RPMI7951 (cell line): ENCODE results near the gene UMODL1. TPM values are rescaled to one million over a fixed set of nuclear protein-coding genes. Genes with fewer than 3 reads are reported as not detected.
A peak's percentile ranks its signal among the peaks of the same experiment; 100 is the strongest.
"Not testable (repeated sequence)": the region's sequence is repeated elsewhere in the genome, so short reads cannot be mapped to it uniquely, and the experiment has no call there.

Source experiments
- DNase-seq: peaks from one replicate; pipeline ENCODE4 v3.0.0-alpha.2; 2012; ENCODE audit warnings: low read depth
- total RNA-seq: library from RNA; depleted of rRNA; stranded (reverse); fragments of >200 nt; shearing (Covaris generic); gene quantifications from 2 replicates; pipeline ENCODE4 v1.2.3, GENCODE V29; 2014

UMODL1 gene
- total RNA-seq, 1 experiment from 2014 or later, result not detected

GRCh38 chr21:42163511-42163863 is 92.4 kb downstream of the UMODL1 start:
- no peak for DNase-seq

DNA sequence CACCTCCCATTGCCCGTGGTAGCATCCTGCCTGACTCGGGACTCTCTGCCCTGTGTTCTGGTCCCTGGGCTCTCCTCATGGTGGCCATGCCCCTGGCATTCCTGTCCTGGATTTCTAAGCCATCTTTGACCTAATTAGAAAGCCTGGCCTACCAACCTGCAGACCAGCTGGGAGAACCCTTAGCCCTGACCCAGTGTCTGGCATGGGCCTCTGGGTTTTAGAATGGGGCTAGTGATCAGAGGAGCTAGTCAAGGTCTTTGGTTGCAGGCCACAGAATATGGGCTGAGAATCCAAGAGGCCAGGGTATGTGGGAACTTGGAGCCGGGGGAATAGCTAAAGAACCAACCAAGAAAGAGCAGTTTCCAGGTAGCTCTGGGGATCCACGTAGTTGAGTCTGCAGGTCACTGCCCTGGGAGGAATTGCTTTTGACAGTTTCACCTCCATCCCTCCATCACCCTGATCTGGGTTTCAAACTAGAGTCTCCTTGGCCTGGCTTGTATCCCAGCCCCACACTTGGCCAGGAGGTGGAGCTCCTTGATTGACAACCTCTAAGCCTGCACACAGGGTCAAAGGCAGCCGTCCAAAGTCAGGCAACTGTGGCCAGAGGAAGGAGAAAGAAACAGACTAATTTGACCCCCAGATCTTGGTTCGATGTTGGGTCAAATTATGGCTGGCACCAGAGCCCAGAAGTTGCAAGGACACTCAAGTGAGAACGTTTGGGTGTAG is 93.1 kb downstream of the UMODL1 start:
- no peak for DNase-seq

GRCh38 chr21:42164818-42165217 is 93.7 kb downstream of the UMODL1 start:
- DNase-seq, result no peak

- DNase-seq, result no peak
These were observed 94.8 kb downstream of the UMODL1 start for GRCh38 chr21:42165901-42166300.

DNA sequence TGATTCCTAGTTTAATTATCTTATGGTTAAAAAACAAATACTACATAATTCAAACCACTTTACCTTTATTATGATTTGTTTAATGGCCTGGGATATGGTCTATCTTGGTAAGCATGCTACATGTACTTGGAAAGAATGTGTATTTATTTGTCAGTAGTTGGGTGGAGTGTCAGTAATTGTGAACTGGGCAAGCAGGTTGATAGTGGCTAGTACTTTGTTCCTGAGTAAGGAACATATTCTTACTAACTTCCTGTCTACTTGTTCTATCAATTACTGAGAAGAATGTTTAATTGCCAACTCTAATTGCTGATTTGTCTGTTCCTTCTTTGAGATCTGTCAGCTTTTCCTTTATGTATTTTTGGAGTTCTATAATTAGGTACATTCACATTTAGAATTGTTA is 98.6 kb downstream of the UMODL1 start:
- no peak for DNase-seq

- DNase-seq, result peak; percentile 15
These were observed 100.3 kb downstream of the UMODL1 start for GRCh38 chr21:42171091-42172053.

DNA sequence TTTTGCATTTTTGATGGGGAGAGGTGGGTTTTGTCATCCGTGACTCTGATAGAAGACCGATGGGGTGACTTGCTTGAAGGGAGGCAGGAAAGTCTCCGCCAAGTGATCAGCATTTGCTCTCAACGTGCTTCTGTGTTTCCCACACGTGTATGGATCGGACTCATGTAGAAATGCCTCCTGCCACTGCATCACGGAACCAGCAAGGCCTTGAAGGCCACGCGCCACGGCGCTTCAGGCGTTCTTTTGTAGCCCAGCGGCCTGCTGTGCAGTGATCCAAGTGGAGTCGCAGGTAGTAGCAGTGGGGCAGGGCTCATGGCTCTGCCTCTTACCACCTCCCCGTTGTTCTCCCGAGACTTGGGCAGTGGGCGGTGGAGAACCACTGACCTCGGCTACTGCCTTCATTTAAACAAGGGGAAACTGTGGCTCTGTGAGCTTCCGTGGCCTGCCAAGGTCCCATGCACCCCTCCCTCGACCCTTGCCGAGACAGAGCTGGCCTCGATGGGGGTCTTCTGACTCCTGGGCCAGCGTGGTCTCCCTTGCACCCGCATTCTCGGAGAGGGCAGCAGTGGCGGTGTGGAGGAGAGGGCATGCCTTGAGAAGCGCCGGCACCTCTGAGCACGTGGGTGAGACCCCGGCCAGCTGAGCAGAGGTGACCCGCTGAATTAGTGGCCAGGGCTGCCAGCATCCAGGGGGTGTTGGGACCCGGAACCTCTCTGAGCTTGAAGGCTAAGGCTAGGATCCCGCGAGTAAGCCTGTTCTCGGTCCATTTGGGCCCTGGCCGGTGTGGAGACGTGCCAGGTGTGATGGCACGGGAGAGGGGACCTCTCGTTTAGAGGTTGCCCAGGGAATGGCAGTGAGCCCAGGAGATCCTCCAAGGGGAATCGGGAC is 101.7 kb downstream of the UMODL1 start:
- no peak for DNase-seq

DNA sequence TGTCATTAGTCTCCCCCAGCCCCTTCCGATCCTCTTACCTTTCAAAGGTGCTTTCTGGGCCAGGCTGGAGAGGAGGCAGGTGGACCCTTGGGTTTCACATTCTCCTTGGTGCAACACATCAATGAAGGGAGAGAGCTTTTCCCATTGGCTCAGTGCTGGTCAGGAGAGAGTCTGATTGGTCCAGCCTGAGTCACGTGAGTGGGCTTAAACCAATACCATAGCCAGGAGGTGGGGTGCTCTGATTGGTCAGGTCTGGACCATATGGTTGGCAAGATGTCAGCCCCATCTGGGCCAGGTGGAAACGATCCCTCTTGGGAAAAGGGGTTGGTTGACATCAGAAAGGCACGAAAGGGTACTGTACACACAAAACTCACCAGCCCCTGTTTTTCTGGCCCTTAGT is 103.1 kb downstream of the UMODL1 start:
- DNase-seq, result no peak

GRCh38 chr21:42175110-42175710 is 104.1 kb downstream of the UMODL1 start:
- DNase-seq, result no peak

- no peak for DNase-seq
These were observed 105.7 kb downstream of the UMODL1 start for GRCh38 chr21:42176859-42177258.

- no peak for DNase-seq
These were observed 108.2 kb downstream of the UMODL1 start for GRCh38 chr21:42179316-42179715.

DNA sequence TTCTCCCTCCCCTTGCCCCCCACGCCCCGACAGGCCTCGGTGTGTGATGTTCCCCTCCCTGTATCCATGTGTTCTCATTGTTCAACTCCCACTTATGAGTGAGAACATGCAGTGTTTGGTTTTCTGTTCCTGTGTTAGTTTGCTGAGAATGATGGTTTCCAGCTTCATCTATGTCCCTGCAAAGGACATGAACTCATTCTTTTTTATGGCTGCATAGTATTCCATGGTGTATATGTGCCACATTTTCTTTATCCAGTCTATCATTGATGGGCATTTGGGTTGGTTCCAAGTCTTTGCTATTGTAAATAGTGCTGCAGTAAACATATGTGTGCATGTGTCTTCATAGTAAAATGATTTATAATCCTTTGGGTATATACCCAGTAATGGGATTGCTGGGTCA is 108.9 kb downstream of the UMODL1 start:
- not testable (repeated sequence) for DNase-seq

- no peak for DNase-seq
These were observed 111.7 kb downstream of the UMODL1 start for GRCh38 chr21:42182713-42183371.

- no peak for DNase-seq
These were observed 112.5 kb downstream of the UMODL1 start for GRCh38 chr21:42183374-42184266.

DNA sequence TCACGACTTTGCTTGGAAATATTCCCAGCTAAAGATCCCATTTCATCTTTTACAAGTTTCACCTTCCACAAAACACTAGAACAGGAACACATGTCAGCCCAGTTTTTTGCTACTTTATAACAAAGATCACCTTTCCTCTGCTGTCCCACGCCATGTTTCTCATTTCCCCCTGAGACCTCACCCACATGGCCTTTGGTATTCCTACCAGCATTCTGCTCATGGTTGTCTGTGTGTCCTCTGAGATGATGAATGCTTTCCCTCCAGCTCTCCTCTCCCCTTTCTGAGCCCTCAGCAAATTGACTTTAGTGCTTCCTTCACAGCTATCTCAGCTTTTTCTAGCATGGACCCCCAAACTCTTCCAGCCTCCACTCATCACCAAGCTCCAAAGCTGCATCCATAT is 115.5 kb downstream of the UMODL1 start:
- no peak for DNase-seq

DNA sequence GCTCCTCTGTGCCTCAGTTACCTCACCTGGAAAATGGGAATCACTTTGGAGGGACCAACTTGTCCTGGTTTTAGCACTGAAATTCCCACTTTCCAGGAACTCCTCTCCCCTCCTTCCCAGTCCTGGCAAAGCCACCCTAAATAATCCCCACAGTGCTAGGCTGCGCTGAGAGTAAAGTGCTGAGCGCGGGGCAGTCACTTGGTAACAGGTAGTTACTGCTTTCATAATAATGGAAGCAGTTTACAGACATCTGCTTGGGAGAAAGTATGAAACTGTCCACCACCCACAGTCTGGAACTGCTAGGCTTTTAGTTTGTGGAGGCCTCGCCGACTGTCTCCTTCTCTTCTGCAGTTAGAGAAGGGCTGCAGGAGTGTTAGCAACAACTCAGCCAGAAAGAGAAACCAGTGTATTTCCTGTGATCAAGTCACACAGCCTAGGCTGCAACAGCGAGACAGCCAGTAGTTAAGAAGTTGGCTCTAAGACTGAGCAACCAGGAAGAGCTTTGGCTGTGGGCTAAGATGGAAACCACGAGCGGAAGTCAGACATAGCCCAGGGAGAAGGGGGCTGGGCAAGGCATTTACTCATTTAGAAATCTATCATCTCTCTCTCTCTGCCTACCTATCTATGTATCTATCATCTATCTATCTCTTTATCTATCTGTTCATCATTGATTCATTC is 117.0 kb downstream of the UMODL1 start:
- DNase-seq, result peak; percentile 47

GRCh38 chr21:42188663-42189062 is 117.5 kb downstream of the UMODL1 start:
- no peak for DNase-seq

- no peak for DNase-seq
These were observed 118.3 kb downstream of the UMODL1 start for GRCh38 chr21:42189431-42189830.

DNA sequence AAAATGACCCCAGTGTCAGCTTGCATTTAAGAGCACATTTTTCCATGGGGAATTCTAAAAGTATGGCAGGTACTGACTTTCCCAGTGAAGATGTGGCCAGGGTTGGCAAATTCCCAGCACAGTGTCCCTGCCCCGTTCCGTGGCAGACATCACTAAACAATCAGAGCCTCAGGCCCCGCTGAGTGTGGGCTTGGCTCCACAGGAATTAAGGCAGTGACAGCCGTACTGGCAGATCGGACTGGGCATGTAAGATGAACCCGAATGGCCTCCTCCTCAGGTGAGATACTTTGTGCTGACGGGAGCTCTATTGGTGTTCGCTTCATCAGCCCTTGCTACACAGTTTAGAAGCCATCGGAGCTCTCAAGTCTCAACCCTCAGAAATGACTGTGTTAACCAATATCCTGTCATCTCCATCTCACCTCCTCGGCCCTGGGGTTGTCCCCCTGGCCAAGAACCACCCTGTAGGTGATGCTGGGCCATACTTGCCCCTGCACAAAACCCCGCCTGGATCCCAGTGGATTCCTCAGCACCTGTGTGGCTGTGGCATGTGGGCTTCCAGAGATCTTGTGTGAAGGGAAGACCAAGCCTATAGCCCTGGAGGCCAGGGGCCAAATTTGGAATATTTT is 118.9 kb downstream of the UMODL1 start:
- DNase-seq, result no peak
